Brain microvascular endothelial cell (primary cell): ENCODE data around the gene PARP2.

Experiments used
- DNase-seq: peaks from one replicate; pipeline ENCODE4 v3.0.0-alpha.2; 2020
- H3K27ac ChIP-seq: fragments of 250-450 bp; sonication (Bioruptor Pico); 2 replicates; pipeline ENCODE4 v1.5.1; 2020; ENCODE audit warnings: mild to moderate bottlenecking, moderate library complexity
- H3K27me3 ChIP-seq: fragments of 250-450 bp; sonication (Bioruptor Pico); replicated peaks from 2 replicates; pipeline ENCODE4 v1.5.1; 2020; ENCODE audit warnings: mild to moderate bottlenecking
- H3K36me3 ChIP-seq: fragments of 250-450 bp; sonication (Bioruptor Pico); replicated peaks from 2 replicates; pipeline ENCODE4 v1.5.1; 2020; ENCODE audit warnings: mild to moderate bottlenecking
- H3K4me3 ChIP-seq: 2 replicates; pipeline ENCODE4 v1.5.1; 2011; ENCODE audit warnings: low read depth, mild to moderate bottlenecking, control low read depth, low read length, moderate library complexity
- in situ Hi-C: cut with HindIII; loops from 2 replicates; pipeline ENCODE4 v1.10.0; 2017; ENCODE audit warnings: low sequenced_read_pairs, low pct_ligation_motif_present
- TF ChIP-seq, protein P1 (sequence below): IDR thresholded peaks from 2 replicates; pipeline ENCODE4 v1.5.1; 2011; ENCODE audit warnings: low read depth, mild to moderate bottlenecking, moderate library complexity, low read length, control low read depth, inconsistent platforms; ENCODE audit errors: missing control alignments

Gene PARP2

DNA sequence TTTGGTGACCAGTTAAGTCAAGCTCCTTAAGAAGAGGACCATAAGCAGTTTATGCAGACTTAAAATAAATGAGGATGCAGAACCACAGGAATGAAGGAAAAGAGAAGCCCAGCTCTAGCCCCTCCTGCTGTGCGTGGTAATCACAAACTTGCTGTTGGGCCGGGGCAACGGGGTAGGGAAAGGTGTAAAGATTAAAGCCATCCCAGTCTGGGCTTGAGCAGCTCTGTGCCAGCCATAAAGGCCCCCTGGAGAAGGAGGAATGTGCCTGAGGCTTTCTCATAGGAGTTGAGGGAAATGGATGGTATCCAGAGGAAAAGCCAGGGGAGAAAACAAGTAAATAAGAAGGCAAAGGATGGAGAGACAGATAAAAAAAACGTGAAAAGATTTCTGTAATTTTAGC lies 44.7 kb downstream of the PARP2 start:
- Histone ChIP-seq H3K4me3 (no peak overlapping the region), H3K36me3 (peaks cover 85% of the 10 kb centered on the region), H3K27me3 (no peaks in the 10 kb centered on the region), H3K27ac (no peak overlapping the region)
- TF ChIP-seq, protein P1, sequence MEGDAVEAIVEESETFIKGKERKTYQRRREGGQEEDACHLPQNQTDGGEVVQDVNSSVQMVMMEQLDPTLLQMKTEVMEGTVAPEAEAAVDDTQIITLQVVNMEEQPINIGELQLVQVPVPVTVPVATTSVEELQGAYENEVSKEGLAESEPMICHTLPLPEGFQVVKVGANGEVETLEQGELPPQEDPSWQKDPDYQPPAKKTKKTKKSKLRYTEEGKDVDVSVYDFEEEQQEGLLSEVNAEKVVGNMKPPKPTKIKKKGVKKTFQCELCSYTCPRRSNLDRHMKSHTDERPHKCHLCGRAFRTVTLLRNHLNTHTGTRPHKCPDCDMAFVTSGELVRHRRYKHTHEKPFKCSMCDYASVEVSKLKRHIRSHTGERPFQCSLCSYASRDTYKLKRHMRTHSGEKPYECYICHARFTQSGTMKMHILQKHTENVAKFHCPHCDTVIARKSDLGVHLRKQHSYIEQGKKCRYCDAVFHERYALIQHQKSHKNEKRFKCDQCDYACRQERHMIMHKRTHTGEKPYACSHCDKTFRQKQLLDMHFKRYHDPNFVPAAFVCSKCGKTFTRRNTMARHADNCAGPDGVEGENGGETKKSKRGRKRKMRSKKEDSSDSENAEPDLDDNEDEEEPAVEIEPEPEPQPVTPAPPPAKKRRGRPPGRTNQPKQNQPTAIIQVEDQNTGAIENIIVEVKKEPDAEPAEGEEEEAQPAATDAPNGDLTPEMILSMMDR: no peak
- DNase-seq: no peak
- in situ Hi-C loops: no loop called here

DNA sequence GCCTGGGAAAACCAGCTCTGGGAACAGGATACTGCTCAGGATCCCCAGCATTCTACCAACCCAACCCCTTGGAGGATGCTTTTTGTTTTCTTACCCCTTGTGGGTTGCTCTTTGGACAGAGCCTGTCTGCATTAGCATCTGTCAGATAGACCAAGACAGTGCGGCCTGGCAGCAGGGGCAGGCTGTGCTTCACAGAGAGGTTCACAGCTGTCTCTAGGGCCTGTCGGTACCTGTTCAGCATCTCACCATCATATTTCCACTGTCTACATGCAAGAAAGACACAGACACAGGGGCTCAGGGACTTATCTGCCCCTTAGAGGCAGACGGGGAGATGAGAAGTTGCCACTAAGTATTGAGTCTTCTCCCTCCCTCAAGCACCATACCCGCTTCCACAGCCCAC lies 48.1 kb downstream of the PARP2 start:
- in situ Hi-C loops: no loop called here
- Histone ChIP-seq H3K27ac (no peak overlapping the region), H3K4me3 (no peak overlapping the region), H3K27me3 (no peaks in the 10 kb centered on the region), H3K36me3 (peaks cover 76% of the 10 kb centered on the region)
- DNase-seq: no peak
- TF ChIP-seq, protein P1: no peak

DNA sequence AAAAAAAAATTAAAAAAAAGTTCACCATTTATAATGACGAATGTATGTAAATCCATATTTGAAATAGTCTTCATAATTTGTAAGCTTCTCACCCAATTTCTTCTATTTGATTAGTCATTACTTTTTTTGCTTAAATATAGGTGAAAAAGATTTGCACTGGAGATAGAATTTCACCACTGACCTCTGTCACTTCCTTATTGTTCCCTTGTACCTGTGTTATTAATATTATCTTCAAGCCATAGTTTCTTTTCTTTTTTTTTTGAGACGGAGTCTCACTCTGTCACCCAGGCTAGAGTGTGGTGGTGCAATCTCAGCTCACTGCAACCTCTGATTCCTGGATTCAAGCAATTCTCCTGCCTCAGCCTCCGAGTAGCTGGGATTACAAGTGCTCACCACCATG lies 54.1 kb downstream of the PARP2 start:
- no peak overlapping the region for H3K27ac ChIP-seq
- in situ Hi-C loops: no loop called here
- H3K4me3 ChIP-seq: no peak overlapping the region
- peaks cover 59% of the 10 kb centered on the region for H3K36me3 ChIP-seq
- DNase-seq: no peak
- no peaks in the 10 kb centered on the region for H3K27me3 ChIP-seq
- TF ChIP-seq, protein P1: no peak

DNA sequence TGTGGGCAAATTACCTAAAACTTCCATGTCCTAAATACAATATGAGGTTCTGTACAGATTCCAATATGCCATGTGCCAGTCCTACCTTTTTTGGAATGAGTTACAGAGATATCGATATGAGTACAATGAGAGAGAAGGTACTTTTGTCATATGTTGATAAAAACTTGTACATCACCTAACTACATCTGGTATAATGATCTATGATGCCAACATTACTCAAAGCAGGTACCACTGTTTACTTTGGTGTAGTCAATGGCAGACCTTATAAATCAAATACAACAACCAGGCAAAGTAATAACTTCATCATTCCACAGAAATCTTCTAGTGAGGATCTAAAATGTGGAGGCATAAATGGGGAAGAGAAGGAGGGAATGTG lies 57.1 kb downstream of the PARP2 start:
- H3K4me3 ChIP-seq: no peak overlapping the region
- H3K27me3 ChIP-seq: no peaks in the 10 kb centered on the region
- H3K27ac ChIP-seq: no peak overlapping the region
- in situ Hi-C loops: no loop called here
- DNase-seq: no peak
- H3K36me3 ChIP-seq: peaks cover 72% of the 10 kb centered on the region
- TF ChIP-seq, protein P1: no peak

GRCh38 chr14:20400965-20401593 lies 57.6 kb downstream of the PARP2 start:
- no peak overlapping the region for H3K27ac ChIP-seq
- in situ Hi-C loops: no loop called here
- TF ChIP-seq, protein P1: no peak
- H3K36me3 ChIP-seq: peaks cover 73% of the 10 kb centered on the region
- DNase-seq: no peak
- no peak overlapping the region for H3K4me3 ChIP-seq
- no peaks in the 10 kb centered on the region for H3K27me3 ChIP-seq

GRCh38 chr14:20403521-20403920 lies 60.1 kb downstream of the PARP2 start:
- TF ChIP-seq, protein P1: no peak
- no peak for DNase-seq
- no peak overlapping the region for H3K27ac ChIP-seq
- no peak overlapping the region for H3K4me3 ChIP-seq
- H3K27me3 ChIP-seq: no peaks in the 10 kb centered on the region
- peaks cover 74% of the 10 kb centered on the region for H3K36me3 ChIP-seq
- in situ Hi-C loops: no loop called here
